ENCODE data around the gene MRC2.
"Not testable (repeated sequence)": the region's sequence is repeated elsewhere in the genome, so short reads cannot be mapped to it uniquely, and the experiment has no call there.

MRC2 gene

DNA sequence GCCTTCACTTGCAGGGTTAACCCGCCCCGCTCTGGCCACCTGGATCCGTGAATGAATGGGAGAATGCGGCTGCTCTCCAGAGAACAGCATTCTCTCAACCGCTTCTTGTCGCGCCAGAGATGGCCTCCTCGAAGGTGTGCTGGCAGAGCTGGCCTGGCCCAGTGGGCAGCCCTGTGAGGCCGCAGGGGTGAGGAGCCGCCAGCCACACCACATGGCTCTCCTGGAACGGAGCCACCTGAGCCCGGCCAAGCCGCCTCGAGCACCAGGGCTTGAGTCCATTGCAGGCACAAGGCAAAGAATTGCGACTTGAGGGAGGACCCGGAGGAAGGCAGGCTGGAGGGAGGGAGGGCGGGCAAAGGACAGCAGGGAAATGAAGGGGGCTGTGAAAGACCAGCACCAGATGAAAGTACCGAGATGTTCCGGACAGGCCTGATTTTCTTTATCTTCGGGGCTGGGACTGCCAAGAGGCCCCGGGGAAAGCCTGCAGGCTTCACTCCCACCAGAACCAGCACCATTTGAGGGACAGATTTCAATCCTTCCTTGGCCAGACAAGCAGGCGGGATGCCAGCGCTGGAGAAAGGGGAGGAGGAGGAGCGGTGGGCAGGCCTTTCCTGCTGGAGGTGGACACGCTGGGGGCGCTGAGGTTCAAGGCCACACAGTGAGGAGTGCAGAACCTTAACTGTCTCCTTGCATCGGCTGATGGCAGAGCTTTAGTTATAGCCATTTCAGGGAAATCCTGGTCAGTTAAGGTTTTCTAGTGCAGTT, 69.4 kb downstream of the MRC2 start:
- Histone ChIP-seq H3K27me3 (ENCODE audit: low read length) (no peaks in the 10 kb centered on the region), H3F3A (ENCODE audit: insufficient read depth) (no peaks in the 10 kb centered on the region), H2AFZ (ENCODE audit: low read depth, low read length, severe bottlenecking) (no peak overlapping the region), H3K27ac (ENCODE audit: low read depth, low read length) (no peak overlapping the region), H3K4me2 (ENCODE audit: low read depth, low read length, poor library complexity, severe bottlenecking) (no peak overlapping the region), H3K4me3 (ENCODE audit: insufficient read depth, low read length, poor library complexity, severe bottlenecking) (no peak overlapping the region), H3K9me3 (ENCODE audit: insufficient read depth, low read length) (no peaks in the 10 kb centered on the region), H3K36me3 (ENCODE audit: low read length) (no peaks in the 10 kb centered on the region), H3K9me2 (replicated peaks; ENCODE audit: insufficient read depth, low read length) (no peaks in the 10 kb centered on the region), H3K9ac (ENCODE audit: low read length) (no peak overlapping the region), H4K20me1 (ENCODE audit: low read depth, low read length) (no peaks in the 10 kb centered on the region), H3K79me2 (ENCODE audit: insufficient read depth, low read length) (no peaks in the 10 kb centered on the region)
- TF ChIP-seq EZH2phosphoT487 (conservative IDR thresholded peaks at IDR 0.05; ENCODE audit: low read length) (no peak), CTCF (IDR thresholded peaks at IDR 0.05; ENCODE audit: insufficient read depth, low read length, poor library complexity, severe bottlenecking) (no peak)

- not testable (repeated sequence) for H3K79me2 ChIP-seq (ENCODE audit: insufficient read depth, low read length); H3F3A ChIP-seq (ENCODE audit: insufficient read depth); H3K27ac ChIP-seq (ENCODE audit: low read depth, low read length); H3K9ac ChIP-seq (ENCODE audit: low read length); H3K9me3 ChIP-seq (ENCODE audit: insufficient read depth, low read length); H3K36me3 ChIP-seq (ENCODE audit: low read length); H3K4me2 ChIP-seq (ENCODE audit: low read depth, low read length, poor library complexity, severe bottlenecking); H3K27me3 ChIP-seq (ENCODE audit: low read length); H3K4me3 ChIP-seq (ENCODE audit: insufficient read depth, low read length, poor library complexity, severe bottlenecking); H3K9me2 ChIP-seq (replicated peaks; ENCODE audit: insufficient read depth, low read length); H2AFZ ChIP-seq (ENCODE audit: low read depth, low read length, severe bottlenecking); H4K20me1 ChIP-seq (ENCODE audit: low read depth, low read length)
These were observed 71.0 kb downstream of the MRC2 start for GRCh38 chr17:62698459-62698858.

DNA sequence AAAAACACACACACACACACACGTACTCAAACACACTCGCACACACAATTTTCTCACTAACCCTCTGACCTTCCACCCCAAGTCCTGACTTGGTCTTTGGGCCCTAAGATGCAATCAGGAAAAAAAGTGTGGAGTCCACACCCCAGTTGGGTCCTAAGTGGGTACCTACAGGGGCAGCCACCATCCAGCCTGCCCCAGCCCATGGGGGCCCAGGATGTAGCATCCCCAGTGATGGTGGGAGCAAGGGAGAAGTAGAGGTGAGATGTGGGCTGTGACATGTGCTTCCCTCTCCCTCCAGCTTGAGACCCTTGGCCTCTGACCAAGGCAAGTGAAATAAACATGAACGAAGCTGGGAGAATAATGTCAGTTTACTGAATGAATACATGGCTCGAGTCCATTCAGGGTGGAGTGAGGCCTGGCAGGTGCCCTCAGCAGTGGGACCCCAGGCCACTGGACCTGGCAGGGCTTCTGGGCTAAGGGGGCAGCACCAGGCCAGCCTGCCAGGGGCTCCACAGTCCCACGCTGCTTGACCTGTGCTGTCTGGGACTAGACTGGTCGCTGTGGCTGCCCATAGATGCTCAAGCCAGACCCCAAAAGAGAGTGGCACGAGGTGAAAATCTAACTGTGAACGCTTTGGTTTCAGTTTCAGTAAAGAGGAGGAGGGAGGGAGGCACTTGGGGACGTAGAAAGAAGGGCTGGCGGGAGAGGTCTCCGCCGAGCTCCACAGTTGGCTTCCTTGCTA, 73.7 kb downstream of the MRC2 start:
- no peaks in the 10 kb centered on the region for H3K27me3 ChIP-seq (ENCODE audit: low read length)
- TF ChIP-seq EZH2phosphoT487 (conservative IDR thresholded peaks at IDR 0.05; ENCODE audit: low read length) (no peak), CTCF (IDR thresholded peaks at IDR 0.05; ENCODE audit: insufficient read depth, low read length, poor library complexity, severe bottlenecking) (no peak)
- no peaks in the 10 kb centered on the region for H3K9me3 ChIP-seq (ENCODE audit: insufficient read depth, low read length)
- H3K4me3 ChIP-seq (ENCODE audit: insufficient read depth, low read length, poor library complexity, severe bottlenecking), result no peak overlapping the region
- H3K27ac ChIP-seq (ENCODE audit: low read depth, low read length), result no peak overlapping the region
- no peaks in the 10 kb centered on the region for H3F3A ChIP-seq (ENCODE audit: insufficient read depth)
- H3K9ac ChIP-seq (ENCODE audit: low read length), result no peak overlapping the region
- no peaks in the 10 kb centered on the region for H4K20me1 ChIP-seq (ENCODE audit: low read depth, low read length)
- no peak overlapping the region for H2AFZ ChIP-seq (ENCODE audit: low read depth, low read length, severe bottlenecking)
- no peaks in the 10 kb centered on the region for H3K36me3 ChIP-seq (ENCODE audit: low read length)
- H3K9me2 ChIP-seq (replicated peaks; ENCODE audit: insufficient read depth, low read length), result no peaks in the 10 kb centered on the region
- H3K79me2 ChIP-seq (ENCODE audit: insufficient read depth, low read length), result no peaks in the 10 kb centered on the region
- no peak overlapping the region for H3K4me2 ChIP-seq (ENCODE audit: low read depth, low read length, poor library complexity, severe bottlenecking)

DNA sequence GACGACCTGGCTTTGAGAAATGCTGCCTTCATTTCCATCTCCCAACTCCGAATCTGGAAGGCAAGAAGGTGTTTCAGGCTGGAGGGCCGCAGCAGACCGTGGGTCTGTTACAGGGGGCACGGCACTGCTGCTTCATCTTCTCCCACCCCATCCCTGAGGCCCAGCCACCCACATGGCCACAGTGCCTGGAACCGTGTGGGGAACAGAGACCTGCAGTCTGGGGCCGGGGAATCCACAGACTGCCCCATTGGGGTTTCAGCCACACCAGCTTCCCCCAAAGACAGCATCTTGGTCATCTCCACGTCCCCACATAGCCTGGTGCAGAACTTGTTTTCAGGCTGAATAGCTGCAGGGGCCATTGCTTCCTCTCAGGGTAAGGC, 74.2 kb downstream of the MRC2 start:
- no peak overlapping the region for H3K27ac ChIP-seq (ENCODE audit: low read depth, low read length)
- H3K36me3 ChIP-seq (ENCODE audit: low read length), result no peaks in the 10 kb centered on the region
- no peaks in the 10 kb centered on the region for H3K27me3 ChIP-seq (ENCODE audit: low read length)
- H3K9ac ChIP-seq (ENCODE audit: low read length), result no peak overlapping the region
- no peaks in the 10 kb centered on the region for H3K9me3 ChIP-seq (ENCODE audit: insufficient read depth, low read length)
- H4K20me1 ChIP-seq (ENCODE audit: low read depth, low read length), result no peaks in the 10 kb centered on the region
- H3K9me2 ChIP-seq (replicated peaks; ENCODE audit: insufficient read depth, low read length), result no peaks in the 10 kb centered on the region
- TF ChIP-seq EZH2phosphoT487 (conservative IDR thresholded peaks at IDR 0.05; ENCODE audit: low read length) (no peak), CTCF (IDR thresholded peaks at IDR 0.05; ENCODE audit: insufficient read depth, low read length, poor library complexity, severe bottlenecking) (no peak)
- H3K4me3 ChIP-seq (ENCODE audit: insufficient read depth, low read length, poor library complexity, severe bottlenecking), result no peak overlapping the region
- no peaks in the 10 kb centered on the region for H3F3A ChIP-seq (ENCODE audit: insufficient read depth)
- H2AFZ ChIP-seq (ENCODE audit: low read depth, low read length, severe bottlenecking), result no peak overlapping the region
- H3K4me2 ChIP-seq (ENCODE audit: low read depth, low read length, poor library complexity, severe bottlenecking), result no peak overlapping the region
- H3K79me2 ChIP-seq (ENCODE audit: insufficient read depth, low read length), result no peaks in the 10 kb centered on the region
